Body of pancreas (tissue), 4 donors: ENCODE results near the gene GPR107.

Experiments used
- CTCF ChIP-seq, 7 experiments: fragments of 450-650 bp in 4 of 7; fragments of 200-600 bp in 3 of 7; sonication (generic) in 3 of 7; IDR thresholded peaks; one replicate each; pipeline ENCODE4 v1.5.1; 2016 to 2019; ENCODE audit warnings: antibody characterized with exemption in 7 of 7
- POLR2A ChIP-seq, 3 donors: fragments of 450-650 bp; IDR thresholded peaks; one replicate each; pipeline ENCODE4 v1.6.1; 2016; ENCODE audit warnings: antibody characterized with exemption in 3 of 3, mild to moderate bottlenecking in 2 of 3

- TF ChIP-seq CTCF (IDR thresholded peaks at IDR 0.05) (no peak), POLR2A (IDR thresholded peaks at IDR 0.05) (no peak)
Measured at GRCh38 chr9:130166399-130166798, 112.7 kb downstream of the GPR107 start.
